GM10248 (cell line): ENCODE measurements around the gene CD300LD.

ENCODE experiments used
- CTCF ChIA-PET: fragments of 300-600 bp; sonication (Branson Sonifier 250); formaldehyde crosslinking; extraction: SDS; loops from one replicate; lab custom pipeline; 2021; ENCODE audit warnings: antibody characterized with exemption; lab: Yijun Ruan, JAX
- POLR2A ChIA-PET: fragments of 350-650 bp; sonication (Branson Sonifier 250); formaldehyde crosslinking; extraction: SDS; loops from one replicate; lab custom pipeline; 2020; ENCODE audit warnings: antibody characterized with exemption; lab: Yijun Ruan, JAX
- DNase-seq: peaks from one replicate; pipeline ENCODE4 v3.0.0; 2012; ENCODE audit errors: extremely low spot score
- TF ChIP-seq, protein P1 (sequence below): IDR thresholded peaks from 2 replicates; pipeline ENCODE4 v1.5.1; 2012; ENCODE audit warnings: mild to moderate bottlenecking, low read depth; ENCODE audit errors: extremely low read depth, missing control alignments, control extremely low read depth

CD300LD gene

DNA sequence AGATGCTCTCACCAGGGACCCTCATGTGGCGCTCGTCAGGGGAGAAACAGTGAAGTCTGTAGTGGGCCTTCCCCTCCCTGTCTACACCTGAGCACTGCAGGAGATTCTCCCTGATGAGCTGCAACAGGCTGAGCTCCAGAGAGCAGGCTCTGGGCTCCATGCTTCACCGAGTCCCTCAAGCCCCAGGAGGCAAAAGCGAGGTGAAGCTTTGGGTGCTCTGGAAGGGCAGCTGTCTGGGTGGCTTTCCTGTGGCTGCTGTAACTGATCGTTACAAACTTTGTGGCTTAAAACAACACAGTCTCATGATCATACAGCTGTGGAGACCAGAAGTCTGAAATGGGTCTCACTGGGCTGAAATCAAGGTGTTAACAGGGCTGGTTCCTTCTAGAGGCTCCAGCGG lies 12.1 kb upstream of the CD300LD start:
- TF ChIP-seq, protein P1, sequence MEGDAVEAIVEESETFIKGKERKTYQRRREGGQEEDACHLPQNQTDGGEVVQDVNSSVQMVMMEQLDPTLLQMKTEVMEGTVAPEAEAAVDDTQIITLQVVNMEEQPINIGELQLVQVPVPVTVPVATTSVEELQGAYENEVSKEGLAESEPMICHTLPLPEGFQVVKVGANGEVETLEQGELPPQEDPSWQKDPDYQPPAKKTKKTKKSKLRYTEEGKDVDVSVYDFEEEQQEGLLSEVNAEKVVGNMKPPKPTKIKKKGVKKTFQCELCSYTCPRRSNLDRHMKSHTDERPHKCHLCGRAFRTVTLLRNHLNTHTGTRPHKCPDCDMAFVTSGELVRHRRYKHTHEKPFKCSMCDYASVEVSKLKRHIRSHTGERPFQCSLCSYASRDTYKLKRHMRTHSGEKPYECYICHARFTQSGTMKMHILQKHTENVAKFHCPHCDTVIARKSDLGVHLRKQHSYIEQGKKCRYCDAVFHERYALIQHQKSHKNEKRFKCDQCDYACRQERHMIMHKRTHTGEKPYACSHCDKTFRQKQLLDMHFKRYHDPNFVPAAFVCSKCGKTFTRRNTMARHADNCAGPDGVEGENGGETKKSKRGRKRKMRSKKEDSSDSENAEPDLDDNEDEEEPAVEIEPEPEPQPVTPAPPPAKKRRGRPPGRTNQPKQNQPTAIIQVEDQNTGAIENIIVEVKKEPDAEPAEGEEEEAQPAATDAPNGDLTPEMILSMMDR, result no peak
- no peak for DNase-seq
- ChIA-PET POLR2A (no interaction called here), CTCF (interaction anchor here (0.8 to 3.1 kb wide), 9 partner anchors 13 to 235 kb away, joined by 3 to 8 read pairs (median 4); partner anchors contain the start of gene CD300LD)

DNA sequence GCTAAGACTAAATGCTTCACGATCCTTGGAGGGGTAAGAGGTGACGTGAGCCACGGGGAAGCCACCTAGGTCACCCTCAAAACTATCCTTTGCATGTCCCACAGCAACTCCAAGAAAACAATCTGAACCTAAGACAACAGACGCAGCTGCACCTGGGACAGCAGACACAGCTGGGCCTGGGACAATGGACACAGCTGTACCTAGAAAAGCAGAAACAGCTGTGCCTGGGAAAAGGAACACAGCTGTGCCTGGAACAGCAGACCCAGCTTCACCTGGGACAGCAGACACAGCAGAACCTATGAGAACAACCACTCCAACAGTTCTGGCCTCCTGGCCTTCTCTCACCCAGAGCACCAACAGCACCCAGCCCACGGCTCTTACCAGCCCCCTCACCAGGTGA lies 11.7 kb upstream of the CD300LD start:
- DNase-seq, result no peak

DNA sequence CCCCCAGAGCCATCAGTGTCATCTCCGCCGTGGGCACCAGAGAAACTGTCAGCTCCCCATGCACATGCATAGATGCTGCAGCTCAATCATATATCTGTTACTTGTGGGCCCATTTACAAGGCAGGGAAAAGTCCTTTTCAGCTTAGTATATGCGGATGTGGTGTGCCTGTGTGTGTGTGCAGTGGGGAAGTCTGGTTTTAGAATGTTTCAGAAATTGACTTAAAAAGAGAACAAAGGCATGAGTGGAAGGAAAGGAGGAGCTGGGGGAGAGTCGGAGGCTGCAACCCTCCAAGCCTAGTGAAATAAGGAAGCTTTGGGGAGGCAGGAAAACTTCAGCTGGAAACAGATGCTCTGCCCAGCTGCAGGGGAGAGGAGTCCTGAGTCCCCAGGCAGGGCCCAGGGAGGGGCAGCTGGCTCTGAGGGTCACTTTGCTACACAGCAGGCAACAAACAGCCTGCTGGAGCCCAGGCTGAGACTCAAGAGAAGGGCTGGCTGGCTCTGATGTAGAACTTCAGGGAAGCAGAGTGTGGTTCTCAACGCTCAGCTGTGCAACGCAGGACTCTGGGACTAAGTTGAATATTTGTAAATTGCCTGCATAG lies 11.1 kb upstream of the CD300LD start:
- ChIA-PET CTCF (interaction anchor here (0.7 to 3.1 kb wide), 15 partner anchors 8 to 234 kb away, joined by 3 to 15 read pairs (median 4); partner anchors contain the start of gene CD300C), POLR2A (interaction anchor here (0.6 kb wide), 1 partner anchor 139 kb away, joined by 3 read pairs; no protein-coding TSS in a partner anchor)
- DNase-seq, result no peak
- TF ChIP-seq, protein P1, result no peak

More for the DNA sequence above, 11.7 kb upstream of the CD300LD start:
- CTCF ChIA-PET, result interaction anchor here (0.7 to 3.1 kb wide), 12 partner anchors 12 to 235 kb away, joined by 3 to 15 read pairs (median 4); partner anchors contain the start of gene CD300LD
- POLR2A ChIA-PET, result interaction anchor here (0.6 kb wide), 1 partner anchor 138 kb away, joined by 3 read pairs; no protein-coding TSS in a partner anchor
- TF ChIP-seq, protein P1, result no peak

DNA sequence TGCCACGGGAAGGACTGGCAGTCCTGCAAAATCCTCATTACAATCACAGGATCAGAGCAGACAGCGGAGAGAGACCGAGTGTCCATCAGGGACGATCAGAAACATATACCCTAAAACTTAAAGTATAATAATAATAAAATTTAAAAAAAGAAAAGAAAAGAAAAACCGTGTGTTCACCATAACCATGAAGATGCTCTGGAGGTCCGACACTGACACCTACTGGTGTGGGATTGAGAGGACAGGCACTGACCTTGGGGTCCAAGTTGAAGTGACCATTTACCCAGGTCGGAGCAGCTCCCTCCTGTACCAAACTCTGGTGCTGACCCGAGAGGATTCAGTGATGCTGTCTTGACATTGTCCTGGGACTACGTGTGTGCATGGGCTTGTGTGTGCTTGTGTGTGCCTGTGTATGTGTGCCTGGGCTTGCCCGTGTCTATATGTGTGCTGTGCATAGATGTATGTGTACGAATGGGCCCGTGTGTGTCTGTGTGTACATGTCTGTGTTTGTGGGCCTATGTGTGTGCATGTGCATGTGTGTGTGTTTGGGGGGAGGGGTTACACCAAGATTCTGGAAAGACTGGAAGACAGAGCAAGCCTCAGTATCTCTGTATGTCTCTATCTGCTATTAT lies 10.0 kb upstream of the CD300LD start:
- peak; percentile 65 for DNase-seq
- CTCF ChIA-PET, result interaction anchor here (0.6 to 3.1 kb wide), 16 partner anchors 9 to 317 kb away, joined by 3 to 15 read pairs (median 3); partner anchors contain the start of genes CD300C and CD300LD
- POLR2A ChIA-PET, result no interaction called here
- TF ChIP-seq, protein P1, result peak; percentile 62

DNA sequence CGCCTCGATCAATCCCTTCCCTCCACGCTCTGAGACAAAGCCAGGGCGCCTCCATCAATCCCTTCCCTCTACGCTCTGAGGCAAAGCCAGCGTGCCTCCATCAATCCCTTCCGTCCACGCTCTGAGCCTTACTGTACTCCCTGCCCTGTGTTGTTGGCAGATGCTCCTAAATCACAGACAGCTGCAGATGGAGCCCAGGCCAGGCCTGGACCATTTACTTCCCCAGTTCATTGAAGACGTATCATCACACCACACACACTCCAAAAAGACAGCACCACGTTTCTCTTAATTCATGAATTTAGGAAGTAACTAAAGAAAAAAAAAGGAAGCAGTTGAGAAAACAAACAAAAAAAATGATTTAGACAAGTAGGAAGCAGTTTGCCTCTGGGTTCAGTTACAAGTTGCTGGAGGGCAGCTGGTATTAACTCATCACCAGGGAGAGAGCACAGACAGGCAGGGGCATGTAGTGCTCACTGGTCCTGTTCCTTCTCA lies 7.4 kb upstream of the CD300LD start:
- ChIA-PET CTCF (interaction anchor here (1.2 to 2.0 kb wide), 3 partner anchors 10 to 232 kb away, joined by 3 to 6 read pairs (median 3); no protein-coding TSS in a partner anchor), POLR2A (no interaction called here)
- TF ChIP-seq, protein P1, result no peak
- no peak for DNase-seq

DNA sequence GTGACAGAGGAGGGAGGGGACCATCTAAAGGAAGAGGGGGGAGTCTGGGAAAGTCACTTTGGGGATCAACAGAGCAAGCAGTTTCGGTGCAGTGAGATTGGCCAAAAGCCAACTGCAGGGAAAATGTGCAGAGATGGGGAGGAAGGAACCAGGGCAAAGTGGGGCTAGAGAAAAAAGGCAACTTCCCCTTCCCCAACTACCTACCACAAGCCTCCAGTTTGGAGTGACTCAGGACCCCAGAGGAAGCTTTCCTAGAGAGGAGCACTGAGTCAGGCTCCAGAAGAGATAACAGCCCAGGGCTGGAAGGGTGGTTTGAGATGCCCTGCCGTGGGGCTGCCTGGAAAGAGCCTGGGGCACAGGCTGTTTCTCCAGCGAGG lies 6.9 kb upstream of the CD300LD start:
- ChIA-PET POLR2A (no interaction called here), CTCF (interaction anchor here (1.3 to 2.0 kb wide), 2 partner anchors 9 to 231 kb away, joined by 3 to 6 read pairs; no protein-coding TSS in a partner anchor)
- no peak for DNase-seq
- TF ChIP-seq, protein P1, result no peak
